HepG2 (cell line): ENCODE data around the gene INAFM2. TPM values are rescaled to one million over a fixed set of nuclear protein-coding genes. Genes with fewer than 3 reads are reported as not detected.

Source experiments
- ARNT ChIP-seq: fragments of 450-650 bp; IDR thresholded peaks from 2 replicates; pipeline ENCODE4 v1.6.1; 2017
- HCFC1 ChIP-seq: fragments of 150-350 bp; IDR thresholded peaks from 2 replicates; pipeline ENCODE4 v1.6.1; 2014; ENCODE audit warnings: low read depth, low read length
- HDAC1 ChIP-seq: sonication (generic); formaldehyde crosslinking; IDR thresholded peaks from 2 replicates; pipeline ENCODE4 v1.5.1; 2020; ENCODE audit warnings: mild to moderate bottlenecking, missing genetic modification reagents
- KDM6A ChIP-seq: IDR thresholded peaks from 2 replicates; pipeline ENCODE4 v1.6.1; 2016; ENCODE audit warnings: low read depth
- NFYC ChIP-seq: IDR thresholded peaks from 2 replicates; pipeline ENCODE4 v1.6.1; 2016; ENCODE audit warnings: missing genetic modification reagents, missing compliant biosample characterization
- SIN3A ChIP-seq: IDR thresholded peaks from 2 replicates; pipeline ENCODE4 v1.6.1; 2011; ENCODE audit warnings: low read depth, mild to moderate bottlenecking, control low read depth, low read length, borderline replicate concordance
- SMC3 ChIP-seq: IDR thresholded peaks from 2 replicates; pipeline ENCODE4 v1.6.1; 2011; ENCODE audit warnings: low read length, improper control_type of control experiment
- STAT5B ChIP-seq: sonication (generic); formaldehyde crosslinking; IDR thresholded peaks from 2 replicates; pipeline ENCODE4 v1.4.0; 2020; ENCODE audit warnings: missing genetic modification reagents
- TEAD2 ChIP-seq: sonication (generic); formaldehyde crosslinking; IDR thresholded peaks from 2 replicates; pipeline ENCODE4 v1.9.0; 2021; ENCODE audit warnings: missing genetic modification reagents
- XRCC5 ChIP-seq: fragments of 200-400 bp; formaldehyde crosslinking; optimal IDR thresholded peaks from 2 replicates; pipeline ENCODE3; 2017; ENCODE audit warnings: mild to moderate bottlenecking, low read length
- ZFP36L1 ChIP-seq: sonication (generic); formaldehyde crosslinking; IDR thresholded peaks from 2 replicates; pipeline ENCODE4 v1.8.0; 2022; ENCODE audit warnings: mild to moderate bottlenecking, missing genetic modification reagents, moderate library complexity
- ZKSCAN1 ChIP-seq: fragments of 150-350 bp; IDR thresholded peaks from 2 replicates; pipeline ENCODE4 v1.6.1; 2014; ENCODE audit warnings: low read length
- ZNF430 ChIP-seq: sonication (generic); formaldehyde crosslinking; IDR thresholded peaks from 2 replicates; pipeline ENCODE4 v1.9.0; 2021; ENCODE audit warnings: mild to moderate bottlenecking, missing genetic modification reagents
- ZNF570 ChIP-seq: sonication (generic); formaldehyde crosslinking; IDR thresholded peaks from 2 replicates; pipeline ENCODE4 v1.4.0; 2020; ENCODE audit warnings: mild to moderate bottlenecking, missing genetic modification reagents, borderline replicate concordance
- ZNF615 ChIP-seq: sonication (generic); formaldehyde crosslinking; IDR thresholded peaks from 2 replicates; pipeline ENCODE4 v1.5.0; 2020; ENCODE audit warnings: mild to moderate bottlenecking, missing genetic modification reagents, borderline replicate concordance
- ZNF616 ChIP-seq: sonication (generic); formaldehyde crosslinking; IDR thresholded peaks from 2 replicates; pipeline ENCODE4 v1.5.0; 2020; ENCODE audit warnings: low read depth, mild to moderate bottlenecking, missing genetic modification reagents
- ZSCAN21 ChIP-seq: sonication (generic); formaldehyde crosslinking; IDR thresholded peaks from 2 replicates; pipeline ENCODE4 v1.8.0; 2022; ENCODE audit warnings: mild to moderate bottlenecking, missing genetic modification reagents, moderate library complexity, borderline replicate concordance
- polyA plus RNA-seq, 8 experiments: library from polyadenylated mRNA; depleted of rRNA in 3 of 8; stranded (reverse) in 7 of 8; unstranded in 1 of 8; fragments of >200 nt; fragmentation: Illumina TruSeq in 4 of 8; extraction: Trizol in 4 of 8; gene quantifications; 2 replicates each; pipeline versions ENCODE4 v1.2.1 to v1.2.3, GENCODE V29; 2011 to 2016; ENCODE audit warnings: low read depth in 4 of 8, missing spikeins in 1 of 8, mixed read lengths in 1 of 8; ENCODE audit not compliant: insufficient read depth in 1 of 8
- total RNA-seq, 5 experiments: library from RNA; depleted of rRNA; stranded (reverse); fragments of >200 nt; fragmentation: Illumina TruSeq; extraction: Trizol; gene quantifications; 2 replicates each; pipeline ENCODE4 v1.2.3, GENCODE V29; 2016; ENCODE audit warnings: low read depth in 1 of 5
- TF ChIP-seq, protein P1 (sequence below): sonication (generic); formaldehyde crosslinking; IDR thresholded peaks from 2 replicates; pipeline ENCODE4 v1.8.1; 2023; ENCODE audit warnings: missing genetic modification reagents, inconsistent platforms, borderline replicate concordance
- TF ChIP-seq, protein P2 (sequence below): sonication (generic); formaldehyde crosslinking; IDR thresholded peaks from 2 replicates; pipeline ENCODE4; 2020; ENCODE audit warnings: missing genetic modification reagents, mild to moderate bottlenecking, borderline replicate concordance
- TF ChIP-seq, protein P3 (sequence below): sonication (generic); formaldehyde crosslinking; IDR thresholded peaks from 2 replicates; pipeline ENCODE4 v1.4.0; 2020; ENCODE audit warnings: low read depth, mild to moderate bottlenecking, missing genetic modification reagents
- TF ChIP-seq, protein P4 (sequence below), 2 experiments: fragments of 450-650 bp in 1 of 2; sonication (generic) in 1 of 2; formaldehyde crosslinking; IDR thresholded peaks; 2 replicates each; pipeline versions ENCODE4 v1.5.0 to v1.8.0; 2020 to 2022; ENCODE audit warnings: mild to moderate bottlenecking in 1 of 2, missing genetic modification reagents in 1 of 2
- TF ChIP-seq, protein P5 (sequence below): sonication (generic); formaldehyde crosslinking; IDR thresholded peaks from 2 replicates; pipeline ENCODE4 v1.5.0; 2020; ENCODE audit warnings: mild to moderate bottlenecking, missing genetic modification reagents, borderline replicate concordance

Gene INAFM2
- total and polyA plus RNA-seq, 2 of the 13 experiments (the other 11 are each of a cell fraction or from before 2014, with no cell fraction given) = 5.5 to 6.5 TPM

DNA sequence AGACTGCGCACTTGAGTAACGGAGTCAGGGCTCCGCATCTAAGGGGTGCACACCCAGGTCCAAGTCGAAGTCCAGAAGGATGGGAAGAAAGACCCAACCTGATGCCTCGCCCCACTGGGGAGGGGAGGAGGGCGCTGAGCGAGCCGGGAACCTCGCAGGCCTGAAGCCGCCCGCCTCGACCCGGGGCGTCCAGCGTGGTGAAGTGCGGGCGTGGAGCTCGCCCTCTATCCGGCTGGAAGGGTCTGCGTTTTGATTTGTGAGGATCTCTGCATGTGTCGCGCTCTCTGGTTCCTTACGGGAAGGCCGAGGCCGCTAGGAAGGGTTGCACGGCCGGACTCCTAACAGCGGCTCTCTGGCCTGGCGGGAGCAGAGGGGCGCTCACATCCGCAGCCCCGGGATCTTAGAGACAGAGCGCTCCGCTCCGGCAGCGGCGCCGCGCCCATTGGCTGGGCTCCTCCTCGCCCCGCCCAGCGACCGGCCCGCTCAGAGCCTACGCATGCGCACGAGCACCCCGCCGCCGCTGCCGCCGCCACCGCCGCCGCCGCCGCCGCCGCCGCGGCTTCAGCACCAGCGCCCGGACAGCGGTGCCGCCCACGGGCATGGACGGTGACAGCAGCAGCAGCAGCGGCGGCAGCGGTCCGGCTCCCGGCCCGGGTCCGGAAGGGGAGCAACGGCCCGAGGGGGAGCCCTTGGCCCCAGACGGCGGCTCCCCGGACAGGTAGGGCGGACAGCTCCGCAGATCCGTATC, 34.4 kb downstream of the INAFM2 start, which contains the start of gene DISP2 (continued):
- TF ChIP-seq, protein P1, sequence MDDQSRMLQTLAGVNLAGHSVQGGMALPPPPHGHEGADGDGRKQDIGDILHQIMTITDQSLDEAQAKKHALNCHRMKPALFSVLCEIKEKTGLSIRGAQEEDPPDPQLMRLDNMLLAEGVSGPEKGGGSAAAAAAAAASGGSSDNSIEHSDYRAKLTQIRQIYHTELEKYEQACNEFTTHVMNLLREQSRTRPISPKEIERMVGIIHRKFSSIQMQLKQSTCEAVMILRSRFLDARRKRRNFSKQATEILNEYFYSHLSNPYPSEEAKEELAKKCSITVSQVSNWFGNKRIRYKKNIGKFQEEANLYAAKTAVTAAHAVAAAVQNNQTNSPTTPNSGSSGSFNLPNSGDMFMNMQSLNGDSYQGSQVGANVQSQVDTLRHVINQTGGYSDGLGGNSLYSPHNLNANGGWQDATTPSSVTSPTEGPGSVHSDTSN (CRISPR knock-in tag) = no peak
- TF ChIP-seq, protein P2, sequence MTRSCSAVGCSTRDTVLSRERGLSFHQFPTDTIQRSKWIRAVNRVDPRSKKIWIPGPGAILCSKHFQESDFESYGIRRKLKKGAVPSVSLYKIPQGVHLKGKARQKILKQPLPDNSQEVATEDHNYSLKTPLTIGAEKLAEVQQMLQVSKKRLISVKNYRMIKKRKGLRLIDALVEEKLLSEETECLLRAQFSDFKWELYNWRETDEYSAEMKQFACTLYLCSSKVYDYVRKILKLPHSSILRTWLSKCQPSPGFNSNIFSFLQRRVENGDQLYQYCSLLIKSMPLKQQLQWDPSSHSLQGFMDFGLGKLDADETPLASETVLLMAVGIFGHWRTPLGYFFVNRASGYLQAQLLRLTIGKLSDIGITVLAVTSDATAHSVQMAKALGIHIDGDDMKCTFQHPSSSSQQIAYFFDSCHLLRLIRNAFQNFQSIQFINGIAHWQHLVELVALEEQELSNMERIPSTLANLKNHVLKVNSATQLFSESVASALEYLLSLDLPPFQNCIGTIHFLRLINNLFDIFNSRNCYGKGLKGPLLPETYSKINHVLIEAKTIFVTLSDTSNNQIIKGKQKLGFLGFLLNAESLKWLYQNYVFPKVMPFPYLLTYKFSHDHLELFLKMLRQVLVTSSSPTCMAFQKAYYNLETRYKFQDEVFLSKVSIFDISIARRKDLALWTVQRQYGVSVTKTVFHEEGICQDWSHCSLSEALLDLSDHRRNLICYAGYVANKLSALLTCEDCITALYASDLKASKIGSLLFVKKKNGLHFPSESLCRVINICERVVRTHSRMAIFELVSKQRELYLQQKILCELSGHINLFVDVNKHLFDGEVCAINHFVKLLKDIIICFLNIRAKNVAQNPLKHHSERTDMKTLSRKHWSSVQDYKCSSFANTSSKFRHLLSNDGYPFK = no peak
- no peak for TF ChIP-seq ZKSCAN1
- peak; percentile 52 for TF ChIP-seq NFYC (CRISPR knock-in tag)
- TF ChIP-seq ZSCAN21 (CRISPR knock-in tag) = no peak
- TF ChIP-seq SMC3 = no peak
- TF ChIP-seq TEAD2 (CRISPR knock-in tag) = no peak
- no peak for TF ChIP-seq ZNF615
- TF ChIP-seq ZNF616 = no peak
- TF ChIP-seq, protein P3, sequence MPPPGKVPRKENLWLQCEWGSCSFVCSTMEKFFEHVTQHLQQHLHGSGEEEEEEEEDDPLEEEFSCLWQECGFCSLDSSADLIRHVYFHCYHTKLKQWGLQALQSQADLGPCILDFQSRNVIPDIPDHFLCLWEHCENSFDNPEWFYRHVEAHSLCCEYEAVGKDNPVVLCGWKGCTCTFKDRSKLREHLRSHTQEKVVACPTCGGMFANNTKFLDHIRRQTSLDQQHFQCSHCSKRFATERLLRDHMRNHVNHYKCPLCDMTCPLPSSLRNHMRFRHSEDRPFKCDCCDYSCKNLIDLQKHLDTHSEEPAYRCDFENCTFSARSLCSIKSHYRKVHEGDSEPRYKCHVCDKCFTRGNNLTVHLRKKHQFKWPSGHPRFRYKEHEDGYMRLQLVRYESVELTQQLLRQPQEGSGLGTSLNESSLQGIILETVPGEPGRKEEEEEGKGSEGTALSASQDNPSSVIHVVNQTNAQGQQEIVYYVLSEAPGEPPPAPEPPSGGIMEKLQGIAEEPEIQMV (CRISPR knock-in tag) = no peak
- no peak for TF ChIP-seq STAT5B (CRISPR knock-in tag)
- peak; percentile 87; the same call in 1 of the 2 replicates for TF ChIP-seq SIN3A
- no peak for TF ChIP-seq ZFP36L1 (CRISPR knock-in tag)
- TF ChIP-seq, protein P4, sequence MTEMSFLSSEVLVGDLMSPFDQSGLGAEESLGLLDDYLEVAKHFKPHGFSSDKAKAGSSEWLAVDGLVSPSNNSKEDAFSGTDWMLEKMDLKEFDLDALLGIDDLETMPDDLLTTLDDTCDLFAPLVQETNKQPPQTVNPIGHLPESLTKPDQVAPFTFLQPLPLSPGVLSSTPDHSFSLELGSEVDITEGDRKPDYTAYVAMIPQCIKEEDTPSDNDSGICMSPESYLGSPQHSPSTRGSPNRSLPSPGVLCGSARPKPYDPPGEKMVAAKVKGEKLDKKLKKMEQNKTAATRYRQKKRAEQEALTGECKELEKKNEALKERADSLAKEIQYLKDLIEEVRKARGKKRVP (CRISPR knock-in tag; IDR thresholded peaks at IDR 0.05) = no peak
- TF ChIP-seq ZNF430 = no peak
- TF ChIP-seq, protein P5, sequence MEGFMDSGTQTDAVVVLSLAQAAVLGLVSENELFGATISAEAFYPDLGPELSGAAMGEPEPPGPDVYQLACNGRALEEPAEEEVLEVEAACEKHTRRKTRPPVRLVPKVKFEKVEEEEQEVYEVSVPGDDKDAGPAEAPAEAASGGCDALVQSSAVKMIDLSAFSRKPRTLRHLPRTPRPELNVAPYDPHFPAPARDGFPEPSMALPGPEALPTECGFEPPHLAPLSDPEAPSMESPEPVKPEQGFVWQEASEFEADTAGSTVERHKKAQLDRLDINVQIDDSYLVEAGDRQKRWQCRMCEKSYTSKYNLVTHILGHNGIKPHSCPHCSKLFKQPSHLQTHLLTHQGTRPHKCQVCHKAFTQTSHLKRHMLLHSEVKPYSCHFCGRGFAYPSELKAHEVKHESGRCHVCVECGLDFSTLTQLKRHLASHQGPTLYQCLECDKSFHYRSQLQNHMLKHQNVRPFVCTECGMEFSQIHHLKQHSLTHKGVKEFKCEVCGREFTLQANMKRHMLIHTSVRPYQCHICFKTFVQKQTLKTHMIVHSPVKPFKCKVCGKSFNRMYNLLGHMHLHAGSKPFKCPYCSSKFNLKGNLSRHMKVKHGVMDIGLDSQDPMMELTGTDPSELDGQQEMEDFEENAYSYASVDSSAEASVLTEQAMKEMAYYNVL (CRISPR knock-in tag) = no peak
- TF ChIP-seq XRCC5 = no peak
- TF ChIP-seq HDAC1 (CRISPR knock-in tag) = 0 out of 2 replicates have a peak, but pooled peaks have one; percentile 46
- no peak for TF ChIP-seq HCFC1
- TF ChIP-seq ZNF570 (CRISPR knock-in tag) = no peak
- TF ChIP-seq ARNT = no peak
- no peak for TF ChIP-seq KDM6A (CRISPR knock-in tag)
